NCI-H510A (cell line): ENCODE measurements around the gene PANK4.
"Not testable (repeated sequence)": the region's sequence is repeated elsewhere in the genome, so short reads cannot be mapped to it uniquely, and the experiment has no call there.

Source experiments
- DNase-seq: peaks from one replicate; lab custom pipeline; 2025; lab: John Stamatoyannopoulos, UW

Gene PANK4

DNA sequence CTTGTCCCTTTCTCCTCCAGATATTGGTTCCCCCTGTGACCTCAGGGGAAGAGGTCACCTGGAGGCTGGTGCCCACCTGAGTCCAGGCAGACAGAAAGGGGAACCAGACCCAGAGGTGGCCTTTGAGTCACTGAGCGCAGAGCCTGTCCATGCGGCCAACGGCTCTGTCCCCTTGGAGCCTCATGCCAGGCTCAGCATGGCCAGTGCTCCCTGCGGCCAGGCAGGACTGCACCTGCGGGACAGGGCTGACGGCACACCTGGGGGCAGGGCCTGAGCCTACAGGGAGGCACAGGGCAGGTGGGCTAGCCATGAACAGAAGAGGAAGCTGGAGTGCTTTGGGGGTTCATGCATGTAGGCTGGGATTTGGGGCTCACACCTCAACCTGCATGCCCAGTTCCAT is 32.5 kb upstream of the PANK4 start:
- DNase-seq = no peak

DNA sequence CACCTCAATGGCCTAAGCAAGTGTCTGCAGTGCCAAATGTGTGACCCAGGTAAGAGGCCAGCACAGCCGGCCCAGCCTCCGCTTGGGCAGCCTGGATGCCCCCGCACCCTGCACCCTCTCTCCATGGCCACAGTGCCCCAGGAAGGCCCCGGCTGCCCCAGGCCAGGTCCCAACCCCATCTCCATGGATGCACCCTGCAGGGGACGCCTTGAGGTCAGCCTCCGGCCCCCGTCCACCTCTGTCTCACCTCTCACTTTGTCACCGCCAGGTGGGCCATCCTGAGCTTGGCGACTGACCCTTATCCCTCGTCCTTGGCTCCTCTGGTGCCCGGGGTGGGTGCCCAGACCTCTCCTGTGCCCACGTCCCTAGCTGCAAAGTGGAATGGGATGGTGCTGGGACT is 32.0 kb upstream of the PANK4 start:
- DNase-seq = no peak

DNA sequence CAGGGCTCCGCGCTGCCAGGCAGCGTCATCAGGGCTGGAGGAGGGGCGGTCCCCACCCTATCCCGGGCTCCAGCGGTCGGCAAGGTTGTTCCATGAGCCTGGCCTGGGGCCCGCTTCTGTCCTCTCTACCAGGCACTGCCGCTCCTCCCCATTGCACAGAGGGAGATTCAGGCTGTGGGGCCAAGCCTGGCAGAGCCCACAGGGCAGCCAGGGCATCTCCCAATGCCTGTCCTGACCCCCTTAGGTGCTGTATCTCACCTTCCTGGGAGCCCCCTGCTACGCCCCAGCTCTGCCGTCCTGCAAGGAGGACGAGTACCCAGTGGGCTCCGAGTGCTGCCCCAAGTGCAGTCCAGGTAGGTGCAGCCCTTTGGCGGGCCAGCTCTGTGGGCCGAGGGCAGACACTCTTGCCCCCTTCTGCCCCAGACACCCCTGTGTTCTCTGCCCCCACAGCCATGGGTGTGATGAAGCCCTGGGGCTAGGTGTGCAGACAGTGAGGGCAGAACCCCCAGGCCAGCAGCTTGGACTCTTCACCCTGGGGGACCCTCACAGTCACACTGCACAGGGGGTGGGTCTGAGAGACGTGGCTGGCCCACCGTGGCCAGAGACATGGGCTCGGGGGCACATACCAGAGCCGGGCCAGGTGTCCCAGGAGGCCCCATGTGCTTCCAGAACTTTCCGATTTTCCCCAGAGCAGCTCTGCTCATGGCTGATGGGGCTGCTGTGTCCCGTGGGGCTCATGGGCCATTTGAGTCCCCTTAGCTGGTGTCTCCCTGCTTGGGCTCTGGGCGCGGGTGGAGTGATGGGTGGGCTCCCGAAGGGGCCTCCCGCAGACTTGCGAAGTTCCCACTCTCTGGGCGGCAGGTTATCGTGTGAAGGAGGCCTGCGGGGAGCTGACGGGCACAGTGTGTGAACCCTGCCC is 31.3 kb upstream of the PANK4 start:
- DNase-seq = no peak

DNA sequence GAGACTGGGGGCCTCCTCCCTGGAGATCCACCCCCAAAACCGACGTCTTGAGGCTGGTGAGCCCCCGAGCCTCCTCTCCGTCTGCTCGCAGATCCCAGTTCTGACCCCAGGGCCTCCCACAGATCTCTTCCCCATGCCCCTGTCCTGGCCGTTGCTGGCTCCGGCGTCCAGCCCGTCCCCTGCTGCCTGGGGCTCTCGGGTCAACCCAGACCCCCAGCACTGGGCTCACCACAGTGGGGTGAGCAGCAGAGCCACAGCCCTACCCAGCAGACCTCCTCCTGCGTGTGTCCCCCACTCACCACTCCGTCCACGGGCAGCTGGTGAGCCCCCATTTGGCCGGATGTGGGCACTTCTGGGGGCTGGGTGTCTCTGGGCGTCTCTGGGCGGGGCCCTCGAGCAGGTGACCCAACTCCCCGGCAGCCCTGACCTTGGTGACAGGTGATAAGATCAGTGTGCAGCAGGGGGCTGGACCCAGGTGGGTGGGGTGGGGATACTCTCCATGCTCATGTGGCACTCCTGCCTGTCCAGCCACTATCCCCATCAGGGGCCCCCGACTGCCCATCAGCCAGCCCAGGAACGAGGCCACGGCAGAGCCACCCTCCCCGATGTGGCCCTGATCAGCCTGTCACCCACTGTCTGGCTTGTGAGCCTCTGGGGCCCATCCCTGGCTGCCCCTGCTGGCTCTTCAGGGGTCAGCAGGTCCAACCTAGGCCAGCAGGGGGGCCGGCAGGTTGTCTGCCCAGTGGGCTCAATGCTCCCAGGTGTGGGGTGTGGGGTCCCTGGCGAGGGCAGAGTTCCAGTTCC is 30.5 kb upstream of the PANK4 start:
- DNase-seq = no peak

DNA sequence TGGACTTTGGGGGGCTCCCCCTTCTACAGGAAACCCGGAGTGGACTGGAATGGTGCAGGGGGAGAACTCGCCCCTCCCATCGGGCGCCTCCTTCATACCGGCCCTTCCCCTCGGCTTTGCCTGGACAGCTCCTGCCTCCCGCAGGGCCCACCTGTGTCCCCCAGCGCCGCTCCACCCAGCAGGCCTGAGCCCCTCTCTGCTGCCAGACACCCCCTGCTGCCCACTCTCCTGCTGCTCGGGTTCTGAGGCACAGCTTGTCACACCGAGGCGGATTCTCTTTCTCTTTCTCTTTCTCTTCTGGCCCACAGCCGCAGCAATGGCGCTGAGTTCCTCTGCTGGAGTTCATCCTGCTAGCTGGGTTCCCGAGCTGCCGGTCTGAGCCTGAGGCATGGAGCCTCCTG is 29.9 kb upstream of the PANK4 start, which contains the start of gene TNFRSF14:
TSS of gene TNFRSF14 (plus strand) at position 95 of the 401 bp plus-strand sequence. CDS start at position 389, 294 bp downstream.
- DNase-seq = no peak

DNA sequence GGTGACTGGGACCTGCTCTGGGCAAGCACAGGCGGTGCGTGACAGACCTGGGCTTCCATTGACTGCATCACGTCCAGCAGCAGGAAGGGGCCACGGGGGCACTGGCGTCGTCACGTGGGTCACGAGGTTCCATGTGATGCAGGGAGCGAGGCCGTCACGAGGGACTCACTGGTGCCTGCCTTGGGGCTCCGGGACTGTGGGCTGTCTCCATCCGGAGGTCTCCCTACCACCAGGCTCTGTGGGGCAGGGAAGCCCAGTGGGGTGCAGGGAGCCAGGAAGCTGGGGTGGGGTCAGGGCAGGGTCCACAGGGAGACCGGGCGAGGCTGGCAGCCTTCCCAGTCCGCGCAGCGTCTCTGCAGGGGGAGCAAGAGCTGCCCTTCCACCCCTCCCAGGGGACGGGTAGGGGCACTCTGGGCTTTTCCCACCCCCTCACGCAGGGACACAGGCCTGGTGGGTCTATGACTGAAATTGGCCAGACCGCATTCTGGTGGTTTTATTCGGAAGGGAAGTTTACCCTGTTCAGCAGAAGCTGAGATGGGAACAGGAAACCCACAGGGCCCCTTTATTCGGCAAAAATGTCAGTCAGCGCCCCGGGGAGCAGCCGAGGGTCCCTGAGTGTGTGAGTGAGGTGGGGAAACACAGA is 29.4 kb upstream of the PANK4 start:
- DNase-seq = no peak

DNA sequence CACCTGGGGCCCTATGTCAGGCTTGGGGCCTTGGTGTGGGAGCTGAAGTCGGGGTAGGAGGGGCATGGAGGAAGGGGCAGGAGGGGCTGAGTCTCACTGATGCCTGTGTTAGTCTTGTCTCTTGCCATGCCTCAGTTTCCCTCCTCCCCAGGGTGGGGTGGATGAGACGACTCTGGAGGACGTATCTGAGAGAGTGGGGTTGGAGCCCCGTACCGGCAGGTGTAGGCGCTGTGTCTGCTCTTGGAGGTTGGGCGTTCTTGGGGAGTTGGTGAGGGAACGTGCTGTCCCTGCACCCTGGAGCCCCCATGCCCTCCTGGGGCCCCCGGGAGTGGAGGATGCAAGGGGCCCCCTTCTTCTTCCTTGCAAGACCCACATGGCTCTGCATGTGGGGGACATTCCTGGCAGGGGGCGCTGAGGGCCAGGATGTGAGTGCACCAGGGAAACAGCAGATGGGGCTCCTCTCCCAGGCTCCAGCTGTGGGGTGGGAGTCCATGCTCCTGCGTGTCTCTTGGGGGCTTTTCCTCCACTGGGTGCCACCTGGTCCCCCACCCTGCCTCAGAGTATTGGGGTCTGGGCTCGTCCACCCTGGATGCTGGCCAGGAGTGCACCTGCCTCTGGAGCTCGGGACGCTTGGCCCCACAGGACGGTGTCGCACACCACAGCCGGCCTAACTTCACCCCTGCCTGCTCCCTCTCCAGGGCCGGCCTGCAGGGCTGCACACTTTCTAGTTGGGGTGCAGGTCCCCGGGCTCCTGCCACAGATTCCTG is 28.4 kb upstream of the PANK4 start:
- DNase-seq = no peak

DNA sequence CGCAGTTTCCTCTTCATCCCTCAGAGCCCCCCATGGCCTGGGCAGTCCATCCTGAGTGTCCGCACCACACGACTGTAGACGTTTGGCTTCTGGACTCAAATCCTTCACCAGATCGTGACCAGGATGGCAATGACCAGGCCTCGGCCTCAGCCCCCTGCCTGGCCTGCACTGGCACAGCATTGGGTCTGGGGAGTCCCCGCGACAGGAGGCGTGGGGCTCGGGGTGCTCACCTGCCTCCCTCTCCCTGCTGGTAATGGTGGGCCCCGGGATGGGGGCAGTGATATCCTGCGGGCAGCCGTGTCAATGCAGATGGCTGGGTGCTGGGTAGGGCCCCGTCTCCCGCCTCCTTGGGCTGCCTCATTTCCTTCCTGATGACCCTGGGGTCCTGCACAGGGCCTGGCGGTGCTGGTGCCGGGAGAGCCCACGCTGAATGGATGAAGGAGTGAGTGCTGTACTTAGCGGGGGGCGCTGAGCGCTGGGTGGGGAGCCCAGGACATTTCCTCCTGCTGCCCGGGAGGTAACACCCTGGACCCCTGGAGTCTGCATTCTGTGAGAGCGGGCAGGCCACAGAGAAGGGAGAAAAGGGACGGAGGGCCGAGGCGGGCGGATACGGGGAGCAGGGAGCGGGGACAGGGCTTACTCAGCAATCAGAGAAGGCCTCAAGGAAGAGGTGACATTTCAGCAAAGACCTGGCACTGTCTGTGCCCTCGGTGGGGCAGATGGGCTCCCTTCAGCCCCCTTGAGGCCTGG is 27.6 kb upstream of the PANK4 start:
- no peak for DNase-seq

DNA sequence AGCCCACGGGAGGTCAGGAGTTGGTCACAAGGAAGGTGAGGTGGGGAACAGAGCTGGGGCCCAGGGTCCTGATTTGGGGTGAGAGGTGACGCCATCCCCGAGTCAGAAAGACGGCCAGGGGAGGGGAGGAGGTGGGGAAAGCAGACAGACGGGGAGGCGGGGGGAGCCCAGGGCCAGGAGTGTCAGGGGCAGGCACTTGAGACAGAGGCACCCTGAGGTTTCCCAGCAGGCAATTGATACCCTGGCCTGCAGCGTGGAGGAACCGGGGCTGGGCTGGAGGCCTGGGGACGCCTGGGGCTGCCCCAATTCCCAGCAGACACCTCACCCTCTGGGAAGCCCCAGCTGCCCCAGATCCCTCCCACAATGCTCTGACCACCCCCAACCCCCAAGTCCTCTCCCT is 26.7 kb upstream of the PANK4 start:
- DNase-seq = not testable (repeated sequence)

DNA sequence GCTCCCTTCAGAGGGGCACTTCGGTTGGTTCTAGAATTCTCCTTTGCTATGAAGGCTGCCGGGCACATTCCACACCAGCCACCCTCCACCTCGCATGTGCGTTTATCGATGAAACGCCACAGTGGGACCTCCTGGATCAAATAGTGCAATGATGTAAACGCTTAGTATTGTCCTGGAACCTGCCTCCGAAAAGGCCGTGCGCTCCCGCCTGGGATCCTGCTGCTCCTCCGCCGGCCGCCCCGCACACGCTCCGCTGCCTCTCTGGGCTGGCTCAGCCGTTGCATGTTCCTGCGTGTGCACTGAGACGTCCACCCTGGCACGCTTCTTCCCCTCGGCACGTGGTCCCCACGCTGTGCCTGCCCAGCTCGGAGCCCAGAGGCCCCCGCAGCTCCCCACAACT is 25.8 kb upstream of the PANK4 start:
- DNase-seq = no peak

DNA sequence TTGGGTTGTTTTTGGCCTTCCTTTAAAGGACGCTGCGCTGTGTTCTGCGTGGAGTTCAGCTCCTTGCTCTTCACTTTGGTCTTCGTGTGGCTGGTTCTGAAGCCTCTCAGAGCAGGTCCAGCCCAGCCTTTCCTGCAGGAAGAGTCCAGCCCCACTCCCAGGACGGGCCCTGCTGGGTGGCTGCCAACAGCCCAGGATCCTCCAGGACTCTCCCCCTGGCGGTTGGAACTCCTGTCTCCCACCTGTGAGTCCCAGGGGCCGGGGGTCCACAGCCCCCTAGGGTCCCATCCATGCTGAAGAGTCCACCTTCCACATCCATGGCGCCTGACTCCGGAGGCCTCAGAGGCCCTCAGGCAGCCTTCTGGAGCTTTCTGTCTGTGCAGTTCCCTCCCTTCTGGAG is 25.1 kb upstream of the PANK4 start:
- not testable (repeated sequence) for DNase-seq

DNA sequence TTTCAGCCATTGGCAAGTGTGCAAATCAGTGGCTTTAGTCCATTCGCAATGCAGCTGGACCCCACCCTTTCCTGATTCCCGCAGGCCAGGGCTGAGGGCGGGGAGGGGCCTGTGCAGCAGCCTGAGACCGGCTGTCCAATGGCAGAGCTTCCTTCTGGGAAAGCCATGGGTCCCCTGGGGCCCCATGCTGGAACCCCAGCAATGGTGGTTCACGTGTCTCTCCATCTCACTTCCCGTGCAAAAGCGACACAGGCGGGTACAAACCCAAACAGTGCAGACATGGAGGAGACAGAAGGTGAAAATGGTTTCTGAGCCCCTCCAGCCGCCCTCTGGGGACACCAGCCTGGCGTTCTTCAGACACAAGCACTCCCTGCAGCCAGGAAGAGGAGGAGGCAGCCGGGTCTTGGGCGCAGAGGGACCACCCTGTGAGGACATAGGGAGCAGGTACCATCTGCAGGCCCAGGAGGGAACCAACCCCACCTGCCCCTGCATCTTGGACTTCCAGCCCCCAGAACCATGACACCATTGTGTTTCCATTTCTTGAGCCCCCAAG is 24.0 kb upstream of the PANK4 start:
- DNase-seq = not testable (repeated sequence)

DNA sequence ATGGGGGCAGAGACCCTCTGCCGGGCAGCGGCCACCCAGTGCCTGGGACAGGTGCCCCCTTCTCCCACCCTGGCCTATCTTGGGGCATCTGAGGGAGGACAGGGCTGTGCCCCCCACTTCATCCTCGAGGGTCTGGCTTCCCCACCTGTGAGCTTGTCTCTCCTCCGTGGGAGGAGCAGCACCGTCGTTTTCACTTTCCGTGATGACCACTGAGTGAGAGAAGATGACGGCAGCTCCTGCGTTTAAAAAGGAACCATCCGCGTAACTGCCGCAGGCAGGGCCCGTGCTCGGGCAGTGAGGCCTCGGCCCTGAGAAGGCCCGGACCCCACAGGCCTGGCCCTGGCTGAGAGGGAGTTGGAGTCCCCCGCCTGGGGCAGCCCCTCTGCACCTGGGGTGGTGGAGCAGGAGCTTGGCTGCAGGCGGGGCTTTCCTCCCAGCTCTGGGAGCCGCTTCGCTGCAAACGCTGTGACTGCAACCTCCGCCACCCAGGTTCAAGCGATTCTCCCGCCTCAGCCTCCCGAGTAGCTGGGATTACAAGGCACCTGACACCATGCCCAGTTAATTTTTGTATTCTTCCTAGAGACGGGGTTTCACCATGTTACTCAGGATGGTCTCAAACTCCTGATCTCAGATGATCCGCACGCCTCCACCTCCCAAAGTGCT is 23.1 kb upstream of the PANK4 start:
- not testable (repeated sequence) for DNase-seq

DNA sequence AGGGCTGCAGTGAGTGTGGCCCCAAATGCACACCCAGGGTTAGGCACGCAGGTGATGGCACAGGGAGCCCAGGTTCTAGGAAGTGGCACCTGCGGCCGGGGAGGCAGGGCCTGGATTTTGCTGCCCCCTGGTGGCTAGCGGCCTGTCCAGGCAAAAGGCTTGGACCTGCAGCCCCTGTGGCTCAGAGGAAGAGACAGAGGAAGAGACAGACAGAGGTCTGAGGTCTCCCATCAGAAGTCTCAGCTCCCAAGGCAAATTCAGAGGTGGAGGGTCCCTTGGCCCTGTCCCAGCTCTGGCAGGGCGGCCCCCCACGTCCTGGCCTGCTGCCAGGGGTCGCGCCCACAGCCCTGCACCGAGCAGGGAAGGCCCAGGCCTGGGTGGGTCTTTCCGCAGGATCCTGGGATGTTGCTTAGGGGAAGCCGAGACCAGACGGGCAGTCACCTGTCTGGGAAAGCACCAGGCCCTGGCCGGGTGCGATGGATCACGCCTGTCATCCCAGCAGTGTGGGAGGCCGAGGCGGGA is 21.7 kb upstream of the PANK4 start:
- DNase-seq = peak; percentile 91

DNA sequence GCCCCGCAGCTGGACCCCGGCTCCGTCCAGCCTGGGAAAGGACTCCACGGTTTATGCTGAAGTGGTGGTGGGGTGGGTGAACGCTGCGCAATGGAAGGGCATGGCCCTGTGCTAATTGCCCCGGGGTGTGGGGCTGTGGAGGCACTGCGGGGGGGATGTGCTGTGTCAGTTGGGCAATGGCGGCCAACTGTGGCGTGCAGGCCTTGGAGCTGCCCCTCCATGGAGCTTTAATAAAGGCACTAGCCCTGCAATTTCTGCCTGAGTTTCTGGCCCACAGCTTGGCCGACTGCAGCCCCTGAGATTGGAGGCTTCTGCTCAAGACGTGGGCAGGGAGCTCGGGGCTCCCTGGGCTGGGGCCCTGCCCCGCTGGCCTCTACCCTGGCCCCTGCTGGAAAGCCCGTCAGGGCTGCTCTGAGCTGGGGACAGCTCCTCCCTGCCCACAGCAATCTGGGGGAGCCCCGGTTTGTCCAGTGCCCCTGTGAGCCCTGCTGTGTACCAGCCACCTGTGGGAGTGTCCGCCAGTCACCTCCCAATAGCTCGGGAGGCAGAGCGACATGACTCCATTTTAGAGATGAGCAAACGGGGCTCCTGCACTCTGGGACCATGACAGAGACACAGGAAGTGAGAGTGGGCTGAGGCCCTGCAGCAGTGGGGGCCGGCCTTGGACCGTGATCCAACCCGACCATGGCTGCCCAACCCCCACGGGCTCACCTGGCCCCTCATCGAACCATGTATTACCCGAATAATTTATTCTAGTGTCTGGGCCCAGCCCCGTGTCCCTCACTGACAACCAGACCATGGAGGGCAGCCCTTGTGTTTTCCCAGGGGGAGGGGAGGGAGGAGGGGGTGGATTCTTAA is 21.0 kb upstream of the PANK4 start:
- no peak for DNase-seq

DNA sequence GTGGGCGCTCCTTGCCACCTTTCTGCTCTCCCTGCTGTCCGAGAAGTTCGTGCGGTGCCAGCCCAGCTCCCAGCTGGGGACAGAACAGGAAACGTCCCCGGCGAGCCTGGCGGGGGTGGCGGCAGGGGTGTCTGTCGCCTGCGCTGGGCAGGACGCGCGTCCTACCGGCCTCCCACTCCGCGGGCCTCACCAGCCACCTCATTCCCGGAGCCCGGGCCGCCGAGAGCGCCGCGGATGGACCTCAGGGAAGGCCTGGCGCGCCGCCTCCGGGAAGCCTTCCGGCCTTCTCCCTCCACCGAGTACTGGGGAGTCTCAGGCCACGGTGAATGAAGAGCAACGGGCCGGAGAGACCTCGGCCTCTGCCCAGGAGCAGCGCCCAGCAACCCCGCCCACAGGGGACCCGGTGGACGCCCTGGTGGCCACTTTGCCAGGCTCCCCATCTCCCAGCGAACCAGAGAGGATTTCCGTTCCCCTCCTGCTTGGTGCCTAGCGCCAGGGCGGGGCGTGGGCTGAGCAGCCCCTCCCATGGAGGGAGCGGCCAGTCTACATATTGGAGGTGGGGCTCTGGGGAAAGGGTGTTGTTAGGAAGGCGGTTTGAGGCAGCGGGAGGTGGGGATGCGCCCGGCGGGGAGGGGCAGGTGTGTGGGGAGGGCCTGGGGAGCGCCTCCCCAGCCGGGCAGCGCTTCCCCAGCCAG is 20.3 kb upstream of the PANK4 start:
- peak; percentile 95 for DNase-seq

DNA sequence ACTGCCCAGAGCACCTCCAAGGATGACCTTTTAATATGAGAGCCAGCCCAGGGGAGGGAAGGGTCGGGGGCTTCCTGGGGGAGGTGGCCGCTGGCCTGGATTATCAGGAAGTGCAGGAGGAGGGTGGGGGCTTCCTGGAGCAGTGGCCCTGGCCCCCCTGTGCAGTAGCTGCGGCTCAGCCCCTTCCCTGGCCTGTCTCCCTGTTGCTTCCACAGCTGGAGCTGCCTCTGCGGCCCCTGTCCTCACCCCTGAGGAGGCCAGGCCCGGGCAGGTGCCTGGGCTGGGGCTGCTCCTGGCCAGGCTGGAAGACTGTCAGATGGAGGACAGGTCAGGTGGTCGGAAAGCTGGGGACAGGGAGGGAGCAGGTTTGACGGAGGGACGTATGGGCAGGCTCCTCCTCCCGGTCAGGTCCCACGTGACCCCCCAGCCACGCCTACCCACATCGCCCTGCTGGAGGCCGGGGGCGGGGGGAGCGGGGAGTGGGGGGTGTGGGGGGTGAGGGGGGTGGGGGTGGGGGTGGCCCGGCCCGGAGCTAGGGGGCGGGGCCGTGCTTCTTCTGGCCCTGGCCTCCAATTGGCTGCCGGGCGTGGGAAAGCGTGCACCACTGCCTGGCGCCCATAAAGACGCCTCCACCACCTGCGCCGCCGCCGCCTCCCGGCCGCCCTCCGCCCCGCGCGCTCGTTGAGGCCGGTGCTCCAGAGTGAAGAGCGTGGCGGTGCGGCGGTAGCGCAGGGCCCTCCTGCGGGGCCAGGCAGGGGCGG is 19.5 kb upstream of the PANK4 start:
- peak; percentile 98 for DNase-seq
